HCEC 1CT (cell line): ENCODE results near the gene CNPY2.
"Not testable (repeated sequence)": the region's sequence is repeated elsewhere in the genome, so short reads cannot be mapped to it uniquely, and the experiment has no call there.

Source experiments
- DNase-seq: peaks from one replicate; pipeline ENCODE4 v3.0.0-alpha.2; 2017

CNPY2 gene

DNA sequence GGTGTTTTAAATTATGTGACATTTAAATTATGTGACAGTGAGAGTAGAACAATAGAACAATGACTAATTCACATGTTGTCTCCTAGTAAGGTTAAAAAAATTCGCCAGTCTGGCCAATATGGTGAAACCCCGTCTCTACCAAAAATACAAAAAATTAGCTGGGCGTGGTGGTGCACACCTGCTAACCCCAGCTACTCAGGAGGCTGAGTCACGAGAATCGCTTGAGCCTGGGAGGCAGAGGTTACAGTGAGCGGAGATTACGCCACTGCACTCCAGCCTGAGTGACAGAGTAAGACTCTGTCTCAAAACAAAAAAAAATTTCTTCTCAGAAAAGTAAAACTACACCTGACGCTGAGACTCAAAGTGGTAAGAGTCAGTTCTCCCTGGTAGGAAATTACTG lies 18.4 kb downstream of the CNPY2 start:
- DNase-seq, result no peak

- no peak for DNase-seq
These were observed 19.5 kb downstream of the CNPY2 start for GRCh38 chr12:56296295-56296694.

DNA sequence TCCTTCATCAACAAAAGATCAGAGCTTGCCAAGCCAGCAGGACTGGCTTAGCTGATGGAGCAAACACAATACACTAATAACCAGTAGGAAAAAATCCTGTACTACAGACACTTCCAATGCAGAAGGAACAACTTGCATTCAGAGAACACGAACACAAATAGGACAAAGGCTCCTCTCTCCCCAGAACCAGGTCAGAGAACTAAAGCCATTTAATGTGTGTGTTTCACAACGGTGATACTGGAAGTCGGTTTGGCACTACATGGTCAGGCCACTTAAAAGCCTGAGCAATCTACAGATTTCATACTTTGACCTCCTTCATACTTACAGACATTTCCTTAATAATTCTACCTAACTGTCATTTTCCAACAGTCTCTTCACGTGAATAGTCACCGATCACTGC lies 22.0 kb downstream of the CNPY2 start:
- DNase-seq, result no peak

DNA sequence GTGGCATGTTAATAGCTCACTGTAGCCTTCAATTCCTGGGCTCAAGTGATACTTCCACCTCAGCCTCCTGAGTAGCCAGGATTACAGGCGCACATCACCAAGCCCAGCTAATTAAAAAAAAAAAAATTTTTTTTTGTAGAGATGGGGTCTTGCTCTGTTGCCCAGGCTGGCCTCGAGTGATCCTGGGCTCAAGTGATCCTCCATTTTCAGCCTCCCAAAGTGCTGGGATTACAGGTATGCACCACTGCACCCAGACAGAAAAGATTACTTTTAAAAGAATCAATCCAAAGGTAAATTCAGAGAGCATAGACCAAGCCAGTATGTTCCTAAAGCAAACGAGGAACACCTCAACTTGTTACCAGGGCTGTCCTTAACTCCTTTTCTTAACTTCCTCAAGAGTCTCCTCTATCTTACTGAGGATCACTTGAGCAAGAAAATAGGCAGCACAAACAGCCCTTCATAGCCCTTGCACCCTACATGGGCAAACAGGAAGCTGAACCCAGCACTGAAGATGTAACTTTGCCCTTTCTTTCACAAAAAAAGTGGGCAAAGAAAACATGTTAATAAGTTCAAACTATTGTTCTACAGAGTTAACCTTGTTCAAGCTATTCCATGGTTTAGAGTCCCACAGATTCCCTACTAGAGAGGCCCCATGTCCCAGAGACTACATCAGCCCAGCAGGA lies 26.9 kb downstream of the CNPY2 start:
- no peak for DNase-seq

DNA sequence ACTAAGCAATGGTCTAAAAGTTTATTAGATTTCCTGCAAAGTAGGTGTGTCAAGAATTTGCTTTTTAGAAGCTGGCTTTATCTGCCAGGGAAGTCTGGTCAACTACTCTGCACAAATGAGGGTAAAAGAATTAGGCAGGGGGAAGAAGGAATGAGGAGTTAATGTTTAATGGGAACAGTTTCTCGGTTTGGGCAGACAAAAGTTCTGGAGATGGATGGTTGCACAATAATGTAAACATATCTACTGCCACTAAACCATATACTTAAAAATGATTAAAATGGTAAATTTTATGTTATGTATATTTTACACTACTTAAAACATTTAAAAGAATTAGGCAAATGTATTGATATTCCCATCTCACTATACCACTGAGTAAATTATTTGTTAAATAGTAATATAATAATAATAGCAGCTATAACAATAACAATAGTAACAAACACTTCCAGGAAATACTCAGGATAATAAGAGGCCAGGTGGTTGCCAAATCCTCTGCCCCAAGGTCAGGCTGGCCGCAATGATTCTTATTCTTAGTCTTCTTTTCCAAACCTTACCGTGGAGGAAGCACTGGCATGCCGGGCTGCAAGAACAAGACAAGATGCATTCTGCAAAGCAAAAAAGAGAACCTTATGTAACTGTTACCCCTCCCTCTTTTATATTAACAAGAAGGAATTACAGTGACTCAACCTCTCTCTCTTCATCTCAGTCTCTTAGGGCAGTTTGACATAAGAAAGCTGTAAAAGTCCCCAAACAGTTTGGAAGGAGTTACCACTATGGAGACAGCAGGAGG lies 29.6 kb downstream of the CNPY2 start:
- no peak for DNase-seq

DNA sequence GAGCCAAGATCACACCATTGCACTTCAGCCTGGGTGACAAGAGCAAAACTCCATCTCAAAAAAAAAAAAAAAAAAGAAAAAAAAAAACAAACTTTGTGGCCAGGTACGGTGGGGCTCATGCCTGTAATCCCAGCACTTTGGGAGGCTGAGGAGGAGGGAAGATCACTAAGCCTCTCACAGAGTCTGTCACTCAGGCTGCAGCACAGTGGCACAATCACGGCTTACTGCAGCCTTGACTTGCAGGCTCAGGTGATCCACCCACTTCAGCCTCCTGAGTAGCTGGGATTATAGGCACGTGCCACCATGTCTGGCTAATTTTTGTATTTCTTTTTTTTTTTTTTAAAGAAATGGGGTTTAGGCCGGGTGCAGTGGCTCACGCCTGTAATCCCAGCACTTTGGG lies 31.5 kb downstream of the CNPY2 start:
- not testable (repeated sequence) for DNase-seq

GRCh38 chr12:56282579-56282978 lies 33.2 kb downstream of the CNPY2 start:
- no peak for DNase-seq

DNA sequence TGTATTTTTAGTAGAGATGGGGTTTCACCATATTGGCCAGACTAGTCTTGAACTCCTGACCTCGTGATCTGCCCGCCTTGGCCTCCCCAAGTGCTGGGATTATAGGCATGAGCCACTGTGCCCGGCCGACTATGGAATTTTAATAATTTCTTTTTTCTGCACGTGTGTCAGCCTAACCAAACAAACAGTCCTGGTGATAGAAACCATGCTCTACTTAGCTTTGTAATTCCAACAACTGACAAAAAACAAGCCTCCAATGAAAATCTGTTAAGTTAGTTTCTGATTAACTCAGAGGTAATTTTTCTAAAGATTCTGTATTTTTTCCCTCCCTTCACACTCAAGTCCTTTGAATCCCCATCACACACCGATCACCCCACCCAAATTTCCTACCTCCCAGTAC lies 33.8 kb downstream of the CNPY2 start:
- no peak for DNase-seq

GRCh38 chr12:56280849-56281248 lies 34.9 kb downstream of the CNPY2 start:
- DNase-seq, result no peak

DNA sequence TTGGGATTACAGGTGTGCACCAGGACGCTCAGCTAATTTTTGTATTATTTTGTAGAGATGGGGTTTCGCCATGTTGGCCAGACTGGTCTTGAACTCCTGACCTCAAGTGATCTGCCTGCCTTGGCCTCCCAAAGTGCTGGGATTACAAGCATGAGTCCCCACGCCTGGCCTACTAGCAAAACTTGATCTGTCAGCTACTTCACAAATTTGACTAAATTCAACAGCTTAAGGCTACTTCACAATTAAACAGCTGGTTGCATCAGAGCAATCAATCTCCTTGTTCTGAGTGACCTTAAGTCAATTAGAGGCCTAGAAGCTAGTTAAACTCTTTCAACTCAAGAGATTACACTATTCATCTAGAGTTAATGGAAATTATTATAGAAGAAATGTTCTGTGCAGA lies 36.9 kb downstream of the CNPY2 start:
- DNase-seq, result no peak

- DNase-seq, result no peak
These were observed 41.5 kb downstream of the CNPY2 start for GRCh38 chr12:56274299-56274698.

DNA sequence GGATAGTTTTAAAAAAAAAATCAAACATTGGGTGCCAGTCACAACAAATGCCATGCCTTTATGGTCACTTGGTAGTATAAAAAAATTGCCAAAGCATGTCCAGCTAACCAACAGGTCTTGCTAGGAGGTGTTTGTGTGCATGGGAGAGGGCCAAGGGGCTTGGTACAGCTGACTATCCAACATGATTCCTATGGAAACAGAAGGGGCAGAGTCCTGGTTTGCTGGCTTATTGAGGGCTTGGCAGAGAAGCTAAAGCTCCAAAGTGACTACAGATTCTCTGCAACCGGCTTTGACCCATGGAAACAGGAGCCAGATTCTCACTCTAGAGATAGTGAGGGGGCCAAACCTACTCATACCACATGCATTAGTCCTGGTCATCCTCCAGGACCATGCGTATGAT lies 43.3 kb downstream of the CNPY2 start:
- not testable (repeated sequence) for DNase-seq

DNA sequence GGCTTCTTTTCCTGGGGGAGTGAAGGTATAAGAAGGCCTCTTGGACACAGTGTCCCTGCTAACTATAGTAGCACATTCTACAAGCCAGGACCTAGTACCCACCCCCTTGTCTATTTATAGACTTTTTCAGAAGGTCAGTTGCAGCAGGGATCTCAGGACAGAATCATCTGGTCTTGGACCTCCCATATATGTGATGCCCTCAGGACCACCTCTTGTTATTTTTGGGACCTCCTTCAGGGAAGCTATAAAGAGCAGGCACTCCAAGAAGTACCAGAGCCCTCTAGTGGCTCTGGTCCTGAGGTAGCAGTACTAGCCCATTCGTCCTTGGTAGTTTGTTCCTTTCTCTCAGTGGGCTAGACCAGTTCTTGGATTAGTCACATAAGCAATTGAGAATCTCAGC lies 44.8 kb downstream of the CNPY2 start:
- peak; percentile 15 for DNase-seq

DNA sequence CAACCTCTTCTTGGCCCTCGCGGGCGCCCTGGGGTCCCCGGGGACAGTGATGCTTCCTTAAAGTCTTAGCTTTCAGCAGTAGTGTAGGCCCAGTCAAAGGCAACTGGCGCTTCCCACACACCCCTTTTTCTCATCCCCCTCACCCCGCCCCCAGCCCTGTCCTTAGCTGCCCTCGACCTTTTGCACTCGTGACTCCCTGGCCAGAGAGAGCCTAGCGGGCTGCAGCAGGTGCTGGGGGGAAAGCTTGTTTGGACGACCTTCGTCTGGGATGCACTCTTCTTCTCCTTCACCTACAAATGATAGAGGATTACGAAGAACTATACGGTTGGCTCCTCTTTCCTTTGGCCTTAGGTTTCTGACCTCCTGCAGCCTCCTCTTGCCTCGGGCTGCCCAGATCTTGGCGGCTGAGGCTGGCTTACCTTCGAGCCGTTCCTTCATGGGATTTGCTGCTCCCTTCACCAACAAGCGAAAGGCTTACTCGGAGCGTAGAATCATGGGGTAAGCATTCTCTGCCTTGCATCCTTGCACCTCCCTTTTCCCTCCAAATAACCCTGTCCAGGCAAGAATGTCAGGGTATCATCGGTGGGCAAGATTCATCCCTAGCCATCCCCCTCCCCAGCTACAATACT lies 48.2 kb downstream of the CNPY2 start:
- DNase-seq, result no peak

- DNase-seq, result peak; percentile 86
These were observed 48.9 kb downstream of the CNPY2 start, which contains the start of gene COQ10A for GRCh38 chr12:56266693-56267442. TSS of gene COQ10A (plus strand) at chr12:56266942. CDS start at chr12:56267119, 177 bp downstream.

GRCh38 chr12:56266068-56266692 lies 49.6 kb downstream of the CNPY2 start:
- DNase-seq, result not testable (repeated sequence)

DNA sequence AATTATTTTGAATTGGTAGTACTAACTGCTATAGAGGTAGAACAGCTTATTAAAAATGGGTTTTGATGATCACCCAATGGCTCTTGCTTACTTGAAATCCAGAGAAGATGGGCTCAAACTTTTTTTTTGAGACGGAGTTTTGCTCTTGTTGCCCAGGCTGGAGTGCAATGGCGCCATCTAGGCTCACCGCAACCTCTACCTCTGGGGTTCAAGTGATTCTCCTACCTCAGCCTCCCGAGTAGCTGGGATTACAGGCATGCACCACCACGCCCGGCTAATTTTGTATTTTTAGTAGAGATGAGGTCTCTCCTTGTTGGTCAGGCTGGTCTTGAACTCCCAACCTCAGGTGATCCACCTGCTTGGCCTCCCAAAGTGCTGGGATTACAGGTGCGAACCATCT lies 52.8 kb downstream of the CNPY2 start:
- DNase-seq, result not testable (repeated sequence)

DNA sequence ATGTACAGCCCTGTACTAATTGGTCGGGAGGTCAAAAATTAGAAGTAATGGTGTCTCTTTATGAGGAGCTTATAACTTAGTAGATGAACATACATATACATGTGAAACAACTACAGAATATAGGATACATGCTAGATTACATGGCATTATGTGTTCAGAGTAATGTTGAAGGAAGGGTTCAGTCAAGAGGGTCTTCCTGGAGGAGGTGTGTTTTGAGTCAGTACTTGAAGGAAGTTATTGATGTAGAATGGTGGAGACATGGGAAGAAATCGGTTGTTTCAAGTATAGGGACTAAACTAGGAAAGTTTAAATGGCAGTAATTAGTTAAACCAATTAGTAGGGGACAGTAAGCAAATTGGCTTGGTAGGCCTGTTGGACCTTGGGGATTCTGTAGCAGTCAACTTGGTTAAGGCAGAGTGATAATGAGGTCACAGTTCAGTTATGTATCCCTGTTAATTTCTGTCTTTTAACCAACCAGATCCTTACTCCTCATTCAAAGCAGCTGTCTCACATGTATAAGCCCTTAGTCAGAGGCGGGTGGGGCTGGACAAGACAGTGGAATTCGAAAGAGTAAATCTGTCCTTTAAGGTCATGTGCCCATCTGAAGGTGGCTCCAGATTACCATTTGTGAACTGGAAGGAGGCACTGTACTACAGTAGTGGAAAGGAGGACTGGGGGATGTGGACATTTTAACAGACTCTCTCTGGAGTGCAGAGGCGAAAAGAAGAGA lies 54.1 kb downstream of the CNPY2 start:
- peak; percentile 89 for DNase-seq

- no peak for DNase-seq
These were observed 54.9 kb downstream of the CNPY2 start for GRCh38 chr12:56260921-56261320.

DNA sequence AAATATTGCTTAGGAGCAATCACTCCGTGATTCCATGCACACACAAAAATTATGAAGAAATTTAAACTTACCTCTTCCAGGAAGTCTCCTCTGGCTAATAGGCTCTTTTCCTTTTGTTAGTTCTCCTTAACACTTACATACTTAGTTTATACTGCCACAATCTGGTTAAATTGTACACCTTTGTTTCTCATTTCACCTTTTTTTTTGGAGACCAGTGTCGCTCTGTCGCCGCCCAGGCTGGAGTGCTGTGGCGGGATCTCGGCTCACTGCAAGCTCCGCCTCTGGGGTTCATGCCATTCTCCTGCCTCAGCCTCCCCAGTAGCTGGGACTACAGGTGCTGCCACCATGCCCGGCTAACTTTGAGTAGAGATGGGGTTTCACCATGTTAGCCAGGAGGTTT lies 55.4 kb downstream of the CNPY2 start:
- no peak for DNase-seq
